H9 (cell line): Measurements from ENCODE around the gene NEGR1. TPM values are rescaled to one million over a fixed set of nuclear protein-coding genes. Genes with fewer than 3 reads are reported as not detected.

Experiments
- DNase-seq: peaks from one replicate; pipeline ENCODE4 v3.0.0-alpha.2; 2017
- H2AFZ ChIP-seq: one replicate; pipeline ENCODE4 v1.6.1; 2013; ENCODE audit warnings: mild to moderate bottlenecking, low read length, control low read depth, moderate library complexity
- H2AK5ac ChIP-seq: 2 replicates; pipeline ENCODE4 v1.6.1; 2013; ENCODE audit warnings: low read length, control low read depth, mixed read lengths; ENCODE audit not compliant: insufficient read length
- H2BK120ac ChIP-seq: one replicate; pipeline ENCODE4 v1.6.1; 2013; ENCODE audit warnings: low read depth, mild to moderate bottlenecking, low read length, control low read depth, inconsistent platforms; ENCODE audit not compliant: poor library complexity, severe bottlenecking
- H2BK12ac ChIP-seq: 2 replicates; pipeline ENCODE4 v1.6.1; 2013; ENCODE audit warnings: low read length, control low read depth, mixed read lengths, low read depth; ENCODE audit not compliant: insufficient read length
- H2BK15ac ChIP-seq: 2 replicates; pipeline ENCODE4 v1.6.1; 2013; ENCODE audit warnings: low read depth, low read length, control low read depth
- H2BK20ac ChIP-seq: one replicate; pipeline ENCODE4 v1.6.1; 2013; ENCODE audit warnings: low read depth, mild to moderate bottlenecking, low read length, control low read depth, inconsistent platforms; ENCODE audit not compliant: poor library complexity, severe bottlenecking
- H2BK5ac ChIP-seq: 2 replicates; pipeline ENCODE4 v1.6.1; 2013; ENCODE audit warnings: low read length, control low read depth, mixed read lengths; ENCODE audit not compliant: insufficient read length
- H3K14ac ChIP-seq: 2 replicates; pipeline ENCODE4 v1.6.1; 2013; ENCODE audit warnings: low read length, control low read depth; ENCODE audit not compliant: insufficient read depth
- H3K18ac ChIP-seq: 2 replicates; pipeline ENCODE4 v1.6.1; 2013; ENCODE audit warnings: low read depth, mild to moderate bottlenecking, mixed read lengths, low read length, control low read depth; ENCODE audit not compliant: insufficient read length
- H3K23ac ChIP-seq: 2 replicates; pipeline ENCODE4 v1.6.1; 2013; ENCODE audit warnings: low read length, control low read depth, mixed read lengths, low read depth; ENCODE audit not compliant: insufficient read length
- H3K23me2 ChIP-seq: 2 replicates; pipeline ENCODE4 v1.6.1; 2013; ENCODE audit warnings: low read depth, mild to moderate bottlenecking, mixed read lengths, low read length, control low read depth; ENCODE audit not compliant: insufficient read length, poor library complexity, severe bottlenecking
- H3K27ac ChIP-seq: 2 replicates; pipeline ENCODE4 v1.5.1; 2013; ENCODE audit warnings: low read length, control low read depth, mixed read lengths, low read depth; ENCODE audit not compliant: insufficient read length
- H3K27me3 ChIP-seq: 2 replicates; pipeline ENCODE4 v1.6.1; 2013; ENCODE audit warnings: low read length, control low read depth, inconsistent platforms; ENCODE audit not compliant: insufficient read depth
- H3K4ac ChIP-seq: 2 replicates; pipeline ENCODE4 v1.6.1; 2013; ENCODE audit warnings: low read depth, mild to moderate bottlenecking, control low read depth, inconsistent platforms, low read length, moderate library complexity
- H3K4me1 ChIP-seq: 2 replicates; pipeline ENCODE4 v1.6.1; 2013; ENCODE audit warnings: low read length, control low read depth, inconsistent platforms; ENCODE audit not compliant: insufficient read depth
- H3K4me2 ChIP-seq: 2 replicates; pipeline ENCODE4 v1.6.1; 2013; ENCODE audit warnings: low read length, control low read depth, mixed read lengths; ENCODE audit not compliant: insufficient read length, insufficient read depth
- H3K56ac ChIP-seq: 2 replicates; pipeline ENCODE4 v1.6.1; 2013; ENCODE audit warnings: low read depth, mild to moderate bottlenecking, mixed read lengths, low read length, control low read depth; ENCODE audit not compliant: insufficient read length
- H3K79me1 ChIP-seq: 2 replicates; pipeline ENCODE4 v1.6.1; 2013; ENCODE audit warnings: low read depth, mild to moderate bottlenecking, moderate library complexity, low read length, control low read depth, inconsistent platforms; ENCODE audit not compliant: insufficient read depth, poor library complexity, severe bottlenecking
- H3K79me2 ChIP-seq: 2 replicates; pipeline ENCODE4 v1.6.1; 2013; ENCODE audit warnings: low read length, control low read depth, inconsistent platforms; ENCODE audit not compliant: insufficient read depth
- H3K9ac ChIP-seq: 2 replicates; pipeline ENCODE4 v1.6.1; 2013; ENCODE audit warnings: low read length, control low read depth, mixed read lengths; ENCODE audit not compliant: insufficient read length; ENCODE audit errors: extremely low read depth
- H3K9me3 ChIP-seq: one replicate; pipeline ENCODE4 v1.6.1; 2013; ENCODE audit warnings: low read depth, low read length, inconsistent platforms; ENCODE audit not compliant: control insufficient read depth
- H3T11ph ChIP-seq: one replicate; pipeline ENCODE4 v1.6.1; 2013; ENCODE audit warnings: mild to moderate bottlenecking, low read length, control low read depth, inconsistent platforms
- H4K20me1 ChIP-seq: one replicate; pipeline ENCODE4 v1.6.1; 2013; ENCODE audit not compliant: control insufficient read depth, insufficient read length, insufficient read depth
- H4K5ac ChIP-seq: 2 replicates; pipeline ENCODE4 v1.6.1; 2013; ENCODE audit warnings: low read depth, mild to moderate bottlenecking, mixed read lengths, low read length, control low read depth; ENCODE audit not compliant: insufficient read length
- H4K8ac ChIP-seq: replicated peaks from 2 replicates; pipeline ENCODE4 v1.6.1; 2013; ENCODE audit warnings: low read length, control low read depth, mixed read lengths, low read depth; ENCODE audit not compliant: insufficient read length
- H4K91ac ChIP-seq: 2 replicates; pipeline ENCODE4 v1.6.1; 2013; ENCODE audit warnings: low read depth, mild to moderate bottlenecking, moderate library complexity, mixed read lengths, low read length, control low read depth; ENCODE audit not compliant: insufficient read length
- H3K27ac Mint-ChIP-seq, 3 experiments: 2 replicates in 2 of 3; 3 replicates in 1 of 3; pipeline ENCODE4 v1.8.0; 2020 to 2021; ENCODE audit warnings: mixed read lengths in 3 of 3, mild to moderate bottlenecking in 1 of 3, moderate library complexity in 1 of 3
- H3K27me3 Mint-ChIP-seq: 2 replicates; pipeline ENCODE4 v1.8.0; 2021; ENCODE audit warnings: low read depth, mild to moderate bottlenecking, moderate library complexity, mixed read lengths
- H3K36me3 Mint-ChIP-seq, 3 experiments: 2 replicates in 2 of 3; 3 replicates in 1 of 3; pipeline ENCODE4 v1.8.0; 2020 to 2021; ENCODE audit warnings: low read depth in 3 of 3, mixed read lengths in 3 of 3; ENCODE audit not compliant: insufficient read depth in 1 of 3
- H3K4me1 Mint-ChIP-seq, 2 experiments: 2 replicates each; pipeline ENCODE4 v1.8.0; 2020; ENCODE audit warnings: mixed read lengths in 2 of 2
- H3K4me3 Mint-ChIP-seq, 2 experiments: 2 replicates in 1 of 2; 3 replicates in 1 of 2; pipeline ENCODE4 v1.8.0; 2020 to 2021; ENCODE audit warnings: mild to moderate bottlenecking in 2 of 2, mixed read lengths in 2 of 2, moderate library complexity in 1 of 2
- H3K9me3 Mint-ChIP-seq, 2 experiments: 2 replicates in 1 of 2; 3 replicates in 1 of 2; pipeline ENCODE4 v1.8.0; 2020; ENCODE audit warnings: mild to moderate bottlenecking in 2 of 2, mixed read lengths in 2 of 2, moderate library complexity in 1 of 2
- CTCF ChIP-seq: fragments of 200-600 bp; sonication (generic); conservative IDR thresholded peaks from 3 replicates; pipeline ENCODE4 v1.8.0; 2021; ENCODE audit warnings: antibody characterized with exemption, mild to moderate bottlenecking
- WGBS: extraction: QIAGEN DNeasy Blood & Tissue Kit; methylation state at CpG from one replicate; pipeline ENCODE4 v1.1.7; 2013; ENCODE audit warnings: missing lambda C conversion rate, low lambda C conversion rate, mixed read lengths; ENCODE audit not compliant: insufficient read length; ENCODE audit errors: extremely low coverage; 5-methylcytosine and 5-hydroxymethylcytosine counted together
- total RNA-seq: library from RNA; stranded (reverse); gene quantifications from 2 replicates; pipeline ENCODE4 v1.2.1, GENCODE V29; 2021

NEGR1 gene
- total RNA-seq, 1 experiment from 2014 or later = 0.13 TPM

GRCh38 chr1:71638081-71638766 is 644.1 kb downstream of the NEGR1 start:
- WGBS = no CpG with 5 or more reads among the region's 4 CpGs
- no peaks in the 10 kb centered on the region for H3K27me3 ChIP-seq
- no peaks in the 10 kb centered on the region for H4K20me1 ChIP-seq
- H3K27ac ChIP-seq = no peak overlapping the region
- no peak overlapping the region for H3K27ac Mint-ChIP-seq
- no peak overlapping the region for H3K14ac ChIP-seq
- H3K79me1 ChIP-seq = no peaks in the 10 kb centered on the region
- no peak overlapping the region for H3K18ac ChIP-seq
- H3K4me1 ChIP-seq = no peaks in the 10 kb centered on the region
- H4K91ac ChIP-seq = no peak overlapping the region
- H3K36me3 Mint-ChIP-seq = no peaks in the 10 kb centered on the region
- H3K27me3 Mint-ChIP-seq = no peaks in the 10 kb centered on the region
- H3K4me3 Mint-ChIP-seq = no peak overlapping the region
- no peak overlapping the region for H2AK5ac ChIP-seq
- no peak overlapping the region for H3K56ac ChIP-seq
- no peak overlapping the region for H2BK15ac ChIP-seq
- no peak overlapping the region for H2BK12ac ChIP-seq
- no peak overlapping the region for H2BK5ac ChIP-seq
- no peak overlapping the region for H3T11ph ChIP-seq
- H3K23ac ChIP-seq = no peak overlapping the region
- no peak overlapping the region for H2BK120ac ChIP-seq
- H3K4me2 ChIP-seq = no peak overlapping the region
- H3K79me2 ChIP-seq = no peaks in the 10 kb centered on the region
- H3K9me3 Mint-ChIP-seq = no peaks in the 10 kb centered on the region
- no peak for DNase-seq
- H4K8ac ChIP-seq = no peak overlapping the region
- H3K4me1 Mint-ChIP-seq = no peaks in the 10 kb centered on the region
- no peak overlapping the region for H2BK20ac ChIP-seq
- no peaks in the 10 kb centered on the region for H3K9me3 ChIP-seq
- no peak overlapping the region for H2AFZ ChIP-seq
- no peaks in the 10 kb centered on the region for H3K23me2 ChIP-seq
- no peak overlapping the region for H3K9ac ChIP-seq
- no peak overlapping the region for H3K4ac ChIP-seq
- no peak for TF ChIP-seq CTCF
- no peak overlapping the region for H4K5ac ChIP-seq
